Measurements from ENCODE around the gene RAB4B. TPM values are rescaled to one million over a fixed set of nuclear protein-coding genes. Genes with fewer than 3 reads are reported as not detected.

Gene RAB4B
- total and polyA plus RNA-seq, 2 of the 13 experiments (the other 11 are each of a cell fraction or from before 2014, with no cell fraction given): 3.3 to 5.4 TPM

DNA sequence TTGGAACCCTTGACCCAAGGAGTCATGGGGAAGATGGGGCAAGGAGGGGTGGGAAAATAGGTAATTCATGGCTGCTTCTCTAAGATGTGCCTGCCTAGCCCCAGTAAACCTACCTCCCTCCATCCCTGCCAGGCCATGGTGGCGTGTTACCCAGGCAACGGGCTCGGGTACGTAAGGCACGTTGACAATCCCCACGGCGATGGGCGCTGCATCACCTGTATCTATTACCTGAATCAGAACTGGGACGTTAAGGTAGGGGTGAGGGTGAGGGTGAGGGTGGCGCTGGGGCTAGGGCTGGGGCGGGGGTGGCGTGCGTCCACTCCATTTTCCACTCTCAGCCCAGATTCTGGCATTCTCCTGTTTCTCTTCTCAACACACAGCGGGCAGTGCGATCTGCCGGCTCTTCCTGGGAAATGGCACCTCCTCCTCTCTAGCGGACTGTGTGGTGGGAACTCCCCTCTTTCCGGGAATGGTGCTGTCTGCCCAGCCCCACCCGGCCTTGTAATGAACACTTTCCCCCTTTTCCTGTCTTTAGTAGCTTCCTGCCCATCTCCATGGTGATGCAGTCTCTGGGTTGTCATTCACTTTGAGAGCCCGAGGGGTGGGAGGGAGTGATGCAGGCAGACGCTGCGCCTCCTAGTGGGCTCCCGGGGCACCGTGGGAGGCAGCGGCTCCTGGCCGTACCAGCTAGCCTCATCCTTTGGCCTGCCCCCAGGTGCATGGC is 28.5 kb downstream of the RAB4B start (continued):
- TF ChIP-seq ZNF878 (CRISPR knock-in tag; IDR thresholded peaks at IDR 0.05): no peak
- no peak for TF ChIP-seq NFE2L1 (CRISPR knock-in tag; IDR thresholded peaks at IDR 0.05; ENCODE audit: borderline replicate concordance)
- TF ChIP-seq SIN3A (IDR thresholded peaks at IDR 0.05; ENCODE audit: borderline replicate concordance, low read depth, low read length): peak; percentile 33; the same call in 1 of the 2 replicates
- TF ChIP-seq DDIT3 (CRISPR knock-in tag; IDR thresholded peaks at IDR 0.05): no peak
- TF ChIP-seq MATR3 (CRISPR knock-in tag; IDR thresholded peaks at IDR 0.05): no peak
- TF ChIP-seq ZNF589 (CRISPR knock-in tag; conservative IDR thresholded peaks at IDR 0.05): no peak
- no peak for TF ChIP-seq TOPORS (CRISPR knock-in tag; IDR thresholded peaks at IDR 0.05)
- TF ChIP-seq NR0B2 (CRISPR knock-in tag; IDR thresholded peaks at IDR 0.05): no peak
- no peak for TF ChIP-seq ZZZ3 (CRISPR knock-in tag; IDR thresholded peaks at IDR 0.05; ENCODE audit: borderline replicate concordance)
- no peak for TF ChIP-seq ZNF512 (CRISPR knock-in tag; IDR thresholded peaks at IDR 0.05)
- no peak for TF ChIP-seq TEAD3 (CRISPR knock-in tag; optimal IDR thresholded peaks at IDR 0.05; ENCODE audit: borderline replicate concordance)
- no peak for TF ChIP-seq ZBTB1 (CRISPR knock-in tag; IDR thresholded peaks at IDR 0.05; ENCODE audit: borderline replicate concordance)
- TF ChIP-seq JUNB (CRISPR knock-in tag; IDR thresholded peaks at IDR 0.05; ENCODE audit: borderline replicate concordance): no peak
- no peak for TF ChIP-seq PHF21A (CRISPR knock-in tag; IDR thresholded peaks at IDR 0.05)
- TF ChIP-seq KLF9 (CRISPR knock-in tag; IDR thresholded peaks at IDR 0.05; ENCODE audit: low read depth): no peak
- no peak for TF ChIP-seq DNMT3B (CRISPR knock-in tag; conservative IDR thresholded peaks at IDR 0.05)
- TF ChIP-seq ZNF879 (CRISPR knock-in tag; IDR thresholded peaks at IDR 0.05): no peak
- TF ChIP-seq ZNF678 (CRISPR knock-in tag; IDR thresholded peaks at IDR 0.05): no peak
- TF ChIP-seq ARNT (IDR thresholded peaks at IDR 0.05): no peak
- TF ChIP-seq, protein P1, sequence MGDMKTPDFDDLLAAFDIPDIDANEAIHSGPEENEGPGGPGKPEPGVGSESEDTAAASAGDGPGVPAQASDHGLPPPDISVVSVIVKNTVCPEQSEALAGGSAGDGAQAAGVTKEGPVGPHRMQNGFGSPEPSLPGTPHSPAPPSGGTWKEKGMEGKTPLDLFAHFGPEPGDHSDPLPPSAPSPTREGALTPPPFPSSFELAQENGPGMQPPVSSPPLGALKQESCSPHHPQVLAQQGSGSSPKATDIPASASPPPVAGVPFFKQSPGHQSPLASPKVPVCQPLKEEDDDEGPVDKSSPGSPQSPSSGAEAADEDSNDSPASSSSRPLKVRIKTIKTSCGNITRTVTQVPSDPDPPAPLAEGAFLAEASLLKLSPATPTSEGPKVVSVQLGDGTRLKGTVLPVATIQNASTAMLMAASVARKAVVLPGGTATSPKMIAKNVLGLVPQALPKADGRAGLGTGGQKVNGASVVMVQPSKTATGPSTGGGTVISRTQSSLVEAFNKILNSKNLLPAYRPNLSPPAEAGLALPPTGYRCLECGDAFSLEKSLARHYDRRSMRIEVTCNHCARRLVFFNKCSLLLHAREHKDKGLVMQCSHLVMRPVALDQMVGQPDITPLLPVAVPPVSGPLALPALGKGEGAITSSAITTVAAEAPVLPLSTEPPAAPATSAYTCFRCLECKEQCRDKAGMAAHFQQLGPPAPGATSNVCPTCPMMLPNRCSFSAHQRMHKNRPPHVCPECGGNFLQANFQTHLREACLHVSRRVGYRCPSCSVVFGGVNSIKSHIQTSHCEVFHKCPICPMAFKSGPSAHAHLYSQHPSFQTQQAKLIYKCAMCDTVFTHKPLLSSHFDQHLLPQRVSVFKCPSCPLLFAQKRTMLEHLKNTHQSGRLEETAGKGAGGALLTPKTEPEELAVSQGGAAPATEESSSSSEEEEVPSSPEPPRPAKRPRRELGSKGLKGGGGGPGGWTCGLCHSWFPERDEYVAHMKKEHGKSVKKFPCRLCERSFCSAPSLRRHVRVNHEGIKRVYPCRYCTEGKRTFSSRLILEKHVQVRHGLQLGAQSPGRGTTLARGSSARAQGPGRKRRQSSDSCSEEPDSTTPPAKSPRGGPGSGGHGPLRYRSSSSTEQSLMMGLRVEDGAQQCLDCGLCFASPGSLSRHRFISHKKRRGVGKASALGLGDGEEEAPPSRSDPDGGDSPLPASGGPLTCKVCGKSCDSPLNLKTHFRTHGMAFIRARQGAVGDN (CRISPR knock-in tag; IDR thresholded peaks at IDR 0.05): peak; percentile 60
- TF ChIP-seq SP5 (CRISPR knock-in tag; IDR thresholded peaks at IDR 0.05; ENCODE audit: borderline replicate concordance, low read depth): no peak
- TF ChIP-seq, protein P2, sequence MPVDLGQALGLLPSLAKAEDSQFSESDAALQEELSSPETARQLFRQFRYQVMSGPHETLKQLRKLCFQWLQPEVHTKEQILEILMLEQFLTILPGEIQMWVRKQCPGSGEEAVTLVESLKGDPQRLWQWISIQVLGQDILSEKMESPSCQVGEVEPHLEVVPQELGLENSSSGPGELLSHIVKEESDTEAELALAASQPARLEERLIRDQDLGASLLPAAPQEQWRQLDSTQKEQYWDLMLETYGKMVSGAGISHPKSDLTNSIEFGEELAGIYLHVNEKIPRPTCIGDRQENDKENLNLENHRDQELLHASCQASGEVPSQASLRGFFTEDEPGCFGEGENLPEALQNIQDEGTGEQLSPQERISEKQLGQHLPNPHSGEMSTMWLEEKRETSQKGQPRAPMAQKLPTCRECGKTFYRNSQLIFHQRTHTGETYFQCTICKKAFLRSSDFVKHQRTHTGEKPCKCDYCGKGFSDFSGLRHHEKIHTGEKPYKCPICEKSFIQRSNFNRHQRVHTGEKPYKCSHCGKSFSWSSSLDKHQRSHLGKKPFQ (CRISPR knock-in tag; IDR thresholded peaks at IDR 0.05; ENCODE audit: insufficient replicate concordance): no peak
- peak; percentile 68 for TF ChIP-seq AGO2 (optimal IDR thresholded peaks at IDR 0.05; ENCODE audit: low read depth, low read length)
- TF ChIP-seq SMARCC2 (IDR thresholded peaks at IDR 0.05): no peak
